Liver (tissue), 9 donors: ENCODE measurements around the gene SLAIN1. TPM values are rescaled to one million over a fixed set of nuclear protein-coding genes. Genes with fewer than 3 reads are reported as not detected.

Experiments used
- DNase-seq: peaks from one replicate; pipeline ENCODE4 v3.0.0-alpha.2; 2017; ENCODE audit warnings: low spot score
- H3K27ac ChIP-seq, 2 donors: one replicate each; pipeline ENCODE4 v1.7.0; 2013; ENCODE audit warnings: inconsistent platforms in 2 of 2, low read length in 2 of 2, control low read depth in 1 of 2, low read depth in 1 of 2, mild to moderate bottlenecking in 1 of 2
- H3K27me3 ChIP-seq, 4 donors: one replicate each; pipeline versions ENCODE4 v1.6.1 to v1.7.0; 2013; ENCODE audit warnings: low read length in 3 of 4, inconsistent platforms in 1 of 4, mild to moderate bottlenecking in 1 of 4, moderate library complexity in 1 of 4; ENCODE audit not compliant: control insufficient read depth in 4 of 4, insufficient read depth in 4 of 4
- H3K36me3 ChIP-seq, 4 donors: one replicate each; pipeline versions ENCODE4 v1.6.1 to v1.7.0; 2013; ENCODE audit warnings: low read length in 3 of 4, mild to moderate bottlenecking in 3 of 4, low read depth in 1 of 4, moderate library complexity in 1 of 4; ENCODE audit not compliant: control insufficient read depth in 4 of 4, insufficient read depth in 3 of 4
- H3K4me1 ChIP-seq, 4 donors: one replicate each; pipeline versions ENCODE4 v1.6.1 to v1.7.0; 2013; ENCODE audit warnings: low read length in 3 of 4, mild to moderate bottlenecking in 3 of 4, moderate library complexity in 1 of 4; ENCODE audit not compliant: control insufficient read depth in 4 of 4, insufficient read depth in 4 of 4
- H3K4me3 ChIP-seq, 3 donors: one replicate each; pipeline versions ENCODE4 v1.6.1 to v1.7.0; 2013; ENCODE audit warnings: low read length in 3 of 3, control low read depth in 1 of 3, low read depth in 1 of 3, mild to moderate bottlenecking in 1 of 3
- H3K9ac ChIP-seq, 2 donors: one replicate each; pipeline ENCODE4 v1.7.0; 2013; ENCODE audit warnings: low read length in 2 of 2, mild to moderate bottlenecking in 2 of 2, moderate library complexity in 2 of 2, control low read depth in 1 of 2, low read depth in 1 of 2
- H3K9me3 ChIP-seq, 4 donors: one replicate each; pipeline versions ENCODE4 v1.6.1 to v1.7.0; 2013; ENCODE audit warnings: low read length in 3 of 4; ENCODE audit not compliant: control insufficient read depth in 4 of 4
- ATF3 ChIP-seq: IDR thresholded peaks from 2 replicates; pipeline ENCODE4 v1.6.1; 2016; ENCODE audit warnings: antibody characterized with exemption
- CTCF ChIP-seq: fragments of 150-350 bp; IDR thresholded peaks from 2 replicates; pipeline ENCODE4 v1.5.1; 2017; ENCODE audit warnings: improper control_type of control experiment, low read depth, low read length; ENCODE audit not compliant: missing input control
- EGR1 ChIP-seq, 2 donors: IDR thresholded peaks; 2 replicates each; pipeline ENCODE4 v1.6.1; 2016 to 2018; ENCODE audit warnings: antibody characterized with exemption in 2 of 2, low read depth in 2 of 2
- FOXA1 ChIP-seq: IDR thresholded peaks from 2 replicates; pipeline ENCODE4 v1.6.1; 2016; ENCODE audit warnings: antibody characterized with exemption
- FOXA2 ChIP-seq: IDR thresholded peaks from 2 replicates; pipeline ENCODE4 v1.6.1; 2016; ENCODE audit warnings: antibody characterized with exemption
- GABPA ChIP-seq, 2 donors: IDR thresholded peaks in 1 of 2; conservative IDR thresholded peaks in 1 of 2; 2 replicates each; pipeline ENCODE4 v1.6.1; 2016; ENCODE audit warnings: antibody characterized with exemption in 2 of 2, mild to moderate bottlenecking in 1 of 2, moderate library complexity in 1 of 2
- HNF4A ChIP-seq, 2 donors: conservative IDR thresholded peaks; 2 replicates each; pipeline ENCODE4 v1.6.1; 2016; ENCODE audit warnings: antibody characterized with exemption in 2 of 2, mild to moderate bottlenecking in 2 of 2
- HNF4G ChIP-seq: IDR thresholded peaks from 2 replicates; pipeline ENCODE4 v1.6.1; 2016; ENCODE audit warnings: antibody characterized with exemption
- JUND ChIP-seq, 2 donors: IDR thresholded peaks; 2 replicates each; pipeline ENCODE4 v1.6.1; 2016; ENCODE audit warnings: antibody characterized with exemption in 2 of 2
- MAX ChIP-seq: IDR thresholded peaks from 2 replicates; pipeline ENCODE4 v1.6.1; 2016; ENCODE audit warnings: antibody characterized with exemption
- RAD21 ChIP-seq, 2 donors: IDR thresholded peaks; 2 replicates each; pipeline ENCODE4 v1.6.1; 2016; ENCODE audit warnings: antibody characterized with exemption in 2 of 2, mild to moderate bottlenecking in 2 of 2
- REST ChIP-seq: IDR thresholded peaks from 2 replicates; pipeline ENCODE4 v1.6.1; 2016; ENCODE audit warnings: antibody characterized with exemption, mild to moderate bottlenecking
- RXRA ChIP-seq, 2 donors: IDR thresholded peaks; 2 replicates each; pipeline ENCODE4 v1.6.1; 2017 to 2018; ENCODE audit warnings: antibody characterized with exemption in 2 of 2, mild to moderate bottlenecking in 1 of 2
- SP1 ChIP-seq: IDR thresholded peaks from 2 replicates; pipeline ENCODE4 v1.6.1; 2018; ENCODE audit warnings: antibody characterized with exemption, mild to moderate bottlenecking
- TAF1 ChIP-seq: conservative IDR thresholded peaks from 2 replicates; pipeline ENCODE4 v1.6.1; 2016; ENCODE audit warnings: antibody characterized with exemption, mild to moderate bottlenecking
- YY1 ChIP-seq: IDR thresholded peaks from 2 replicates; pipeline ENCODE4 v1.6.1; 2016; ENCODE audit warnings: antibody characterized with exemption, mild to moderate bottlenecking
- WGBS: extraction: QIAGEN DNeasy Blood & Tissue Kit; methylation state at CpG from one replicate; pipeline ENCODE4 v1.1.7; 2013; 5-methylcytosine and 5-hydroxymethylcytosine counted together
- polyA plus RNA-seq, 2 donors: library from polyadenylated mRNA; stranded (reverse) in 1 of 2; unstranded in 1 of 2; fragments of 200-250 nt in 1 of 2; fragments of >200 nt in 1 of 2; fragmentation: Nextera tagmentation in 1 of 2; extraction: Ambion mirVana in 1 of 2; gene quantifications; one replicate each; pipeline versions ENCODE4 v1.2.1 to v1.2.3, GENCODE V29; 2013 to 2015
- total RNA-seq, 2 donors: library from RNA; depleted of rRNA; stranded (reverse); fragments of >200 nt; gene quantifications; one replicate each; pipeline ENCODE4 v1.2.3, GENCODE V29; 2014
- donor health status: healthy.
- donor health status: healthy.
- donor health status: healthy.
- donor health status: healthy.
- donor health status: healthy.

Gene SLAIN1
- total and polyA plus RNA-seq, 4 donors = 1.9 to 7.9 (median 7.1) TPM

- Histone ChIP-seq H3K4me3 (peak overlapping the region; percentile 69 to 99 (median 92)), H3K9me3 (no peaks in the 10 kb centered on the region), H3K9ac (peak overlapping the region; percentile 15 to 59), H3K27me3 (no peaks in the 10 kb centered on the region), H3K4me1 (peaks cover 0 to 28% (median 16%) of the 10 kb centered on the region in 4 donors), H3K27ac (peak overlapping the region in 1 of 2 donors; percentile 55), H3K36me3 (no peaks in the 10 kb centered on the region)
- TF ChIP-seq FOXA2 (no peak), JUND (IDR thresholded peaks at IDR 0.05) (peak in 1 of 2 donors; percentile 4), REST (peak; percentile 8)
- WGBS = under 1% methylated on average over 4 of the region's 4 CpGs
- no peak for DNase-seq
Observed at GRCh38 chr13:77699059-77699680, 1.7 kb downstream of the SLAIN1 start.

GRCh38 chr13:77701305-77701704, 3.8 kb downstream of the SLAIN1 start:
- Histone ChIP-seq H3K4me1 (peaks cover 0 to 22% (median 12%) of the 10 kb centered on the region in 4 donors), H3K27me3 (no peaks in the 10 kb centered on the region), H3K9me3 (no peaks in the 10 kb centered on the region), H3K27ac (no peak overlapping the region), H3K9ac (no peak overlapping the region), H3K36me3 (no peaks in the 10 kb centered on the region), H3K4me3 (no peak overlapping the region)
- no peak for TF ChIP-seq JUND (IDR thresholded peaks at IDR 0.05)
- TF ChIP-seq HNF4G = no peak
- TF ChIP-seq SP1 = no peak
- TF ChIP-seq FOXA2 = no peak
- no peak for TF ChIP-seq RAD21 (IDR thresholded peaks at IDR 0.05)
- no peak for TF ChIP-seq TAF1
- no peak for TF ChIP-seq FOXA1
- no peak for TF ChIP-seq HNF4A (conservative IDR thresholded peaks at IDR 0.05)
- DNase-seq = no peak

GRCh38 chr13:77702366-77702765, 4.9 kb downstream of the SLAIN1 start:
- WGBS = 51% methylated on average over 1 of the region's 1 CpG
- Histone ChIP-seq H3K9me3 (no peaks in the 10 kb centered on the region), H3K27me3 (no peaks in the 10 kb centered on the region), H3K27ac (no peak overlapping the region), H3K36me3 (no peaks in the 10 kb centered on the region), H3K9ac (no peak overlapping the region), H3K4me3 (no peak overlapping the region), H3K4me1 (peaks cover 0 to 12% (median 4%) of the 10 kb centered on the region in 4 donors)
- no peak for DNase-seq
- TF ChIP-seq GABPA (IDR thresholded peaks at IDR 0.05 in 1 of 2, conservative IDR thresholded peaks at IDR 0.05 in 1 of 2) = no peak
- no peak for TF ChIP-seq MAX
- TF ChIP-seq RXRA (IDR thresholded peaks at IDR 0.05) = no peak
- no peak for TF ChIP-seq CTCF
- no peak for TF ChIP-seq HNF4A (conservative IDR thresholded peaks at IDR 0.05)
- no peak for TF ChIP-seq ATF3
- TF ChIP-seq FOXA1 = no peak
- no peak for TF ChIP-seq HNF4G
- no peak for TF ChIP-seq RAD21 (IDR thresholded peaks at IDR 0.05)
- no peak for TF ChIP-seq YY1
- TF ChIP-seq FOXA2 = no peak
- TF ChIP-seq TAF1 = no peak
- TF ChIP-seq EGR1 (IDR thresholded peaks at IDR 0.05; ENCODE audit: low read depth in 2 of 2) = no peak
- no peak for TF ChIP-seq REST
- TF ChIP-seq SP1 = no peak
- TF ChIP-seq JUND (IDR thresholded peaks at IDR 0.05) = no peak
